A549 (cell line): ENCODE results near the gene MEIKIN. TPM values are rescaled to one million over a fixed set of nuclear protein-coding genes. Genes with fewer than 3 reads are reported as not detected.
A peak's percentile ranks its signal among the peaks of the same experiment; 100 is the strongest.

Experiments
- ATAC-seq, 2 experiments: fragments of 200-7000 bp in 1 of 2; fragments of >200 bp in 1 of 2; cut with Nextera tagmentation in 1 of 2; cut with Tn5 transposase in 1 of 2; 3 replicates each; pipeline versions ENCODE4 v1.8.0 to v1.9.1; 2018 to 2020; ENCODE audit warnings: mild to moderate bottlenecking in 1 of 2, moderate library complexity in 1 of 2
- CTCF ChIA-PET: fragments of 300-600 bp; sonication (Branson Sonifier 250); formaldehyde crosslinking; extraction: SDS; loops from one replicate; lab custom pipeline; 2021; ENCODE audit warnings: antibody characterized with exemption, inconsistent platforms; lab: Yijun Ruan, JAX
- POLR2A ChIA-PET: fragments of 350-600 bp; formaldehyde crosslinking; extraction: SDS; loops from one replicate; lab custom pipeline; 2021; ENCODE audit warnings: antibody characterized with exemption, inconsistent platforms; lab: Yijun Ruan, JAX
- DNase-seq, 2 experiments: peaks; one replicate each; pipeline versions ENCODE4 v3.0.0 to v3.0.0-alpha.2; 2011 to 2016; ENCODE audit warnings: low read depth in 1 of 2, low spot score in 1 of 2
- FAIRE-seq: peaks from 2 replicates; lab custom pipeline; 2011; peaks lifted over from hg19 to GRCh38; lab: Jason Lieb, UNC
- H3K27ac ChIP-seq, 2 experiments: fragments of >200 bp; sonication (Bioruptor Twin); formaldehyde crosslinking; 3 replicates each; pipeline ENCODE4 v1.5.1; 2016 to 2017
- H3K4me1 ChIP-seq: fragments of >200 bp; sonication (Bioruptor Twin); formaldehyde crosslinking; 3 replicates; pipeline ENCODE4 v1.6.1; 2016
- H3K4me2 ChIP-seq: fragments of >200 bp; sonication (Bioruptor Twin); formaldehyde crosslinking; 3 replicates; pipeline ENCODE4 v1.6.1; 2016
- H3K4me3 ChIP-seq: fragments of >200 bp; sonication (Bioruptor Twin); formaldehyde crosslinking; 3 replicates; pipeline ENCODE4 v1.5.1; 2016
- H3K9me3 ChIP-seq: fragments of >200 bp; sonication (Bioruptor Twin); formaldehyde crosslinking; 3 replicates; pipeline ENCODE4 v1.6.1; 2016
- BCL3 ChIP-seq: fragments of >200 bp; sonication (Bioruptor Twin); formaldehyde crosslinking; IDR thresholded peaks from 3 replicates; pipeline ENCODE4 v1.6.1; 2016
- BHLHE40 ChIP-seq: IDR thresholded peaks from 2 replicates; pipeline ENCODE4 v1.6.1; 2012; ENCODE audit warnings: low read depth, low read length, inconsistent platforms
- CBX8 ChIP-seq: fragments of 200-600 bp; sonication (generic); IDR thresholded peaks from 2 replicates; pipeline ENCODE4 v1.6.1; 2016
- CTCF ChIP-seq: fragments of >200 bp; sonication (Bioruptor Twin); formaldehyde crosslinking; IDR thresholded peaks from 3 replicates; pipeline ENCODE4 v1.5.1; 2016
- FOSB ChIP-seq: fragments of 250-450 bp; sonication (Bioruptor Pico); IDR thresholded peaks from 2 replicates; pipeline ENCODE4 v1.5.0; 2020; ENCODE audit warnings: mild to moderate bottlenecking, moderate library complexity
- FOXS1 ChIP-seq: fragments of 250-450 bp; sonication (Bioruptor Pico); IDR thresholded peaks from 2 replicates; pipeline ENCODE4 v1.5.0; 2020; ENCODE audit warnings: mild to moderate bottlenecking, moderate library complexity
- HOXB13 ChIP-seq: fragments of 250-450 bp; sonication (Bioruptor Pico); IDR thresholded peaks from 2 replicates; pipeline ENCODE4 v1.5.0; 2020; ENCODE audit warnings: low read depth, mild to moderate bottlenecking, moderate library complexity
- JUN ChIP-seq, 2 experiments: fragments of >200 bp; sonication (Bioruptor Twin); formaldehyde crosslinking; IDR thresholded peaks; 2 replicates in 1 of 2; 3 replicates in 1 of 2; pipeline ENCODE4 v1.6.1; 2016 to 2017
- MAZ ChIP-seq: fragments of 150-350 bp; IDR thresholded peaks from 2 replicates; pipeline ENCODE4 v1.6.1; 2014; ENCODE audit warnings: antibody characterized with exemption, low read depth, low read length, borderline replicate concordance
- NFE2L2 ChIP-seq: fragments of 150-350 bp; conservative IDR thresholded peaks from 2 replicates; pipeline ENCODE4 v1.6.1; 2014; ENCODE audit warnings: low read length
- NR3C1 ChIP-seq: fragments of >200 bp; sonication (Bioruptor Twin); formaldehyde crosslinking; IDR thresholded peaks from 3 replicates; pipeline ENCODE4 v1.6.1; 2017
- POLR2AphosphoS2 ChIP-seq: conservative IDR thresholded peaks from 2 replicates; pipeline ENCODE4 v1.6.1; 2012; ENCODE audit warnings: low read length, improper control_type of control experiment, inconsistent platforms
- REST ChIP-seq: fragments of 200-600 bp; sonication (generic); IDR thresholded peaks from 2 replicates; pipeline ENCODE4 v1.6.1; 2016; ENCODE audit warnings: antibody characterized with exemption, mild to moderate bottlenecking, moderate library complexity
- RNF2 ChIP-seq: fragments of 200-600 bp; sonication (generic); IDR thresholded peaks from 2 replicates; pipeline ENCODE4 v1.6.1; 2016; ENCODE audit warnings: low read depth, mild to moderate bottlenecking, antibody characterized with exemption, moderate library complexity, borderline replicate concordance
- SREBF2 ChIP-seq: fragments of 450-650 bp; IDR thresholded peaks from 2 replicates; pipeline ENCODE4 v1.6.1; 2014; ENCODE audit warnings: mild to moderate bottlenecking, moderate library complexity
- USF2 ChIP-seq: fragments of 450-650 bp; IDR thresholded peaks from 2 replicates; pipeline ENCODE4 v1.6.1; 2014; ENCODE audit warnings: antibody characterized with exemption
- WGBS: methylation state at CpG from one replicate; pipeline ENCODE4 v1.1.6; 2017; ENCODE audit errors: missing lambda C conversion rate; 5-methylcytosine and 5-hydroxymethylcytosine counted together
- polyA plus RNA-seq, 4 experiments: library from polyadenylated mRNA; depleted of rRNA in 3 of 4; stranded (reverse); fragments of >200 nt; fragmentation: RNase III in 1 of 4; extraction: RNeasy Plus Mini Kit Qiagen cat#74134 plus additional on column Dnase treatment in 1 of 4; gene quantifications; 2 replicates in 3 of 4; 3 replicates in 1 of 4; pipeline ENCODE4 v1.2.3, GENCODE V29; 2011 to 2017

MEIKIN gene
- polyA plus RNA-seq, 2 of the 4 experiments (the other 2 are of a cell fraction) = not detected

GRCh38 chr5:131796793-131797693, 148.4 kb downstream of the MEIKIN start, which contains the start of gene FNIP1 (continued):
- TF ChIP-seq USF2 = peak; percentile 99
- TF ChIP-seq NR3C1 = no peak
- TF ChIP-seq BHLHE40 = peak; percentile 56; the same call in 1 of the 2 replicates
- no peak for TF ChIP-seq NFE2L2
- TF ChIP-seq RNF2 = peak; percentile 56; the same call in 1 of the 2 replicates
- TF ChIP-seq, all 56 proteins: peak for 14

GRCh38 chr5:131795879-131796792, 149.3 kb downstream of the MEIKIN start:
- FAIRE-seq (no peak), DNase-seq (peak; percentile 32 to 39)
- WGBS = 4% methylated on average over 40 of the region's 56 CpGs

More at GRCh38 chr5:131795879-131796792, 149.3 kb downstream of the MEIKIN start:
- no peak for TF ChIP-seq SREBF2
- TF ChIP-seq REST = no peak
- no peak for TF ChIP-seq HOXB13 (CRISPR knock-in tag)
- no peak for TF ChIP-seq BHLHE40
- no peak for TF ChIP-seq FOSB (CRISPR knock-in tag)
- TF ChIP-seq CTCF = no peak
- no peak for TF ChIP-seq CBX8
- no peak for TF ChIP-seq MAZ
- TF ChIP-seq JUN (IDR thresholded peaks at IDR 0.05) = no peak
- TF ChIP-seq BCL3 = no peak
- no peak for TF ChIP-seq FOXS1 (CRISPR knock-in tag)
- no peak for TF ChIP-seq POLR2AphosphoS2
- TF ChIP-seq, all 56 proteins: peak for 0
- ATAC-seq = peak; percentile 60 to 63
- Histone ChIP-seq H3K4me3 (peak overlapping the region; percentile 76), H3K4me2 (peak overlapping the region; percentile 94), H3K4me1 (peaks cover 18% of the 10 kb centered on the region), H3K27ac (peak overlapping the region; percentile 90 to 97), H3K9me3 (no peaks in the 10 kb centered on the region)
- POLR2A ChIA-PET = interaction anchor here (0.9 to 2.3 kb wide), 6 partner anchors 8 to 212 kb away, joined by 3 to 11 read pairs (median 4); partner anchors contain the start of gene RAPGEF6
- CTCF ChIA-PET = interaction anchor here (0.9 to 1.2 kb wide), 2 partner anchors 207 to 210 kb away, joined by 3 read pairs; no protein-coding TSS in a partner anchor
